HUES6 (cell line): ENCODE data around the gene CYTH1.

Experiments used
- H3K27ac ChIP-seq: 2 replicates; pipeline ENCODE4 v1.7.0; 2013; ENCODE audit warnings: low read depth, mild to moderate bottlenecking, low read length, inconsistent platforms
- H3K27me3 ChIP-seq: 2 replicates; pipeline ENCODE4 v1.6.1; 2013; ENCODE audit warnings: low read length; ENCODE audit not compliant: control insufficient read depth, insufficient read depth
- H3K36me3 ChIP-seq: 2 replicates; pipeline ENCODE4 v1.6.1; 2013; ENCODE audit warnings: low read length; ENCODE audit not compliant: control insufficient read depth, insufficient read depth
- H3K4me1 ChIP-seq: 2 replicates; pipeline ENCODE4 v1.6.1; 2013; ENCODE audit warnings: low read length; ENCODE audit not compliant: control insufficient read depth, insufficient read depth
- H3K4me3 ChIP-seq: 2 replicates; pipeline ENCODE4 v1.5.1; 2013; ENCODE audit warnings: low read depth, low read length
- H3K9ac ChIP-seq: one replicate; pipeline ENCODE4 v1.6.1; 2013; ENCODE audit warnings: mild to moderate bottlenecking, low read length
- H3K9me3 ChIP-seq: 2 replicates; pipeline ENCODE4 v1.6.1; 2013; ENCODE audit warnings: low read depth, low read length; ENCODE audit not compliant: control insufficient read depth, insufficient read depth

CYTH1 gene

GRCh38 chr17:78771758-78772382 lies 10.2 kb downstream of the CYTH1 start:
- Histone ChIP-seq H3K9me3 (no peaks in the 10 kb centered on the region), H3K27me3 (no peaks in the 10 kb centered on the region), H3K9ac (no peak overlapping the region), H3K4me3 (no peak overlapping the region), H3K4me1 (no peaks in the 10 kb centered on the region), H3K36me3 (no peaks in the 10 kb centered on the region), H3K27ac (no peak overlapping the region)

GRCh38 chr17:78769196-78769773 lies 12.8 kb downstream of the CYTH1 start:
- no peak overlapping the region for H3K9ac ChIP-seq
- H3K4me1 ChIP-seq: no peaks in the 10 kb centered on the region
- H3K4me3 ChIP-seq: no peak overlapping the region
- H3K27me3 ChIP-seq: no peaks in the 10 kb centered on the region
- H3K27ac ChIP-seq: no peak overlapping the region
- no peaks in the 10 kb centered on the region for H3K36me3 ChIP-seq
- no peaks in the 10 kb centered on the region for H3K9me3 ChIP-seq

- Histone ChIP-seq H3K27ac (no peak overlapping the region), H3K36me3 (no peaks in the 10 kb centered on the region), H3K27me3 (no peaks in the 10 kb centered on the region), H3K9ac (no peak overlapping the region), H3K4me1 (no peaks in the 10 kb centered on the region), H3K9me3 (no peaks in the 10 kb centered on the region), H3K4me3 (no peak overlapping the region)
Observed at GRCh38 chr17:78767806-78768205, 14.3 kb downstream of the CYTH1 start.

GRCh38 chr17:78766743-78767294 lies 15.3 kb downstream of the CYTH1 start:
- H3K27ac ChIP-seq: no peak overlapping the region

GRCh38 chr17:78766225-78766624 lies 15.8 kb downstream of the CYTH1 start:
- Histone ChIP-seq H3K27ac (no peak overlapping the region), H3K4me1 (no peaks in the 10 kb centered on the region), H3K27me3 (no peaks in the 10 kb centered on the region), H3K4me3 (no peak overlapping the region), H3K9ac (no peak overlapping the region), H3K36me3 (no peaks in the 10 kb centered on the region), H3K9me3 (no peaks in the 10 kb centered on the region)

More at GRCh38 chr17:78766743-78767294, 15.3 kb downstream of the CYTH1 start:
- H3K9ac ChIP-seq: no peak overlapping the region
- no peak overlapping the region for H3K4me3 ChIP-seq
- H3K4me1 ChIP-seq: no peaks in the 10 kb centered on the region
- no peaks in the 10 kb centered on the region for H3K27me3 ChIP-seq
- no peaks in the 10 kb centered on the region for H3K9me3 ChIP-seq
- no peaks in the 10 kb centered on the region for H3K36me3 ChIP-seq

- Histone ChIP-seq H3K9me3 (no peaks in the 10 kb centered on the region), H3K4me1 (no peaks in the 10 kb centered on the region), H3K27ac (no peak overlapping the region), H3K9ac (no peak overlapping the region), H3K36me3 (no peaks in the 10 kb centered on the region), H3K4me3 (no peak overlapping the region), H3K27me3 (no peaks in the 10 kb centered on the region)
Observed at GRCh38 chr17:78765821-78766220, 16.3 kb downstream of the CYTH1 start.

GRCh38 chr17:78764871-78765270 lies 17.2 kb downstream of the CYTH1 start:
- H3K9me3 ChIP-seq: no peaks in the 10 kb centered on the region
- H3K9ac ChIP-seq: no peak overlapping the region
- H3K36me3 ChIP-seq: no peaks in the 10 kb centered on the region
- H3K4me3 ChIP-seq: no peak overlapping the region
- H3K4me1 ChIP-seq: no peaks in the 10 kb centered on the region
- H3K27me3 ChIP-seq: no peaks in the 10 kb centered on the region
- H3K27ac ChIP-seq: no peak overlapping the region

GRCh38 chr17:78763561-78763960 lies 18.5 kb downstream of the CYTH1 start:
- Histone ChIP-seq H3K27ac (no peak overlapping the region), H3K9me3 (no peaks in the 10 kb centered on the region), H3K9ac (no peak overlapping the region), H3K36me3 (no peaks in the 10 kb centered on the region), H3K4me1 (no peaks in the 10 kb centered on the region), H3K27me3 (no peaks in the 10 kb centered on the region), H3K4me3 (no peak overlapping the region)

GRCh38 chr17:78761789-78762406 lies 20.2 kb downstream of the CYTH1 start:
- H3K4me1 ChIP-seq: no peaks in the 10 kb centered on the region
- H3K9ac ChIP-seq: no peak overlapping the region
- H3K27me3 ChIP-seq: no peaks in the 10 kb centered on the region
- H3K36me3 ChIP-seq: no peaks in the 10 kb centered on the region
- no peak overlapping the region for H3K4me3 ChIP-seq
- H3K27ac ChIP-seq: no peak overlapping the region
- H3K9me3 ChIP-seq: no peaks in the 10 kb centered on the region

- H3K9me3 ChIP-seq: no peaks in the 10 kb centered on the region
- H3K9ac ChIP-seq: no peak overlapping the region
- H3K36me3 ChIP-seq: no peaks in the 10 kb centered on the region
- no peak overlapping the region for H3K4me3 ChIP-seq
- no peak overlapping the region for H3K27ac ChIP-seq
- no peaks in the 10 kb centered on the region for H3K27me3 ChIP-seq
- no peaks in the 10 kb centered on the region for H3K4me1 ChIP-seq
Observed at GRCh38 chr17:78759969-78760352, 22.1 kb downstream of the CYTH1 start.

GRCh38 chr17:78759203-78759968 lies 22.7 kb downstream of the CYTH1 start:
- no peak overlapping the region for H3K4me3 ChIP-seq
- H3K27me3 ChIP-seq: no peaks in the 10 kb centered on the region
- H3K27ac ChIP-seq: no peak overlapping the region
- H3K9ac ChIP-seq: no peak overlapping the region
- H3K9me3 ChIP-seq: no peaks in the 10 kb centered on the region
- H3K4me1 ChIP-seq: no peaks in the 10 kb centered on the region
- no peaks in the 10 kb centered on the region for H3K36me3 ChIP-seq
